Measurements from ENCODE around the gene OR8D4. TPM values are rescaled to one million over a fixed set of nuclear protein-coding genes. Genes with fewer than 3 reads are reported as not detected.

OR8D4 gene
- total and polyA plus RNA-seq, 2 donors (not counting 1 experiment from before 2014, with no cell fraction given): not detected

- H3K4me1 Mint-ChIP-seq: no peaks in the 10 kb centered on the region
- no peak overlapping the region for H3K9ac ChIP-seq (ENCODE audit: low read length)
- no peak overlapping the region for H2AFZ ChIP-seq (ENCODE audit: insufficient read depth, low read depth, low read length, poor library complexity, severe bottlenecking)
- no peak overlapping the region for H3K4me3 ChIP-seq (ENCODE audit: control extremely low read depth in 1 of 5, extremely low read depth in 1 of 5, insufficient read depth in 1 of 5, low read depth in 2 of 5, low read length in 4 of 5)
- no peak for DNase-seq
- H3K36me3 ChIP-seq (replicated peaks in 1 of 2; ENCODE audit: control extremely low read depth in 1 of 2, control insufficient read depth in 1 of 2, extremely low read depth in 1 of 2, insufficient read depth in 2 of 2, low read length in 1 of 2): no peaks in the 10 kb centered on the region
- no peaks in the 10 kb centered on the region for H3K9me3 Mint-ChIP-seq (ENCODE audit: insufficient read depth)
- H3K4me1 ChIP-seq (ENCODE audit: control insufficient read depth in 2 of 2, insufficient read depth in 2 of 2, low read length in 2 of 2): no peaks in the 10 kb centered on the region
- H3K4me2 ChIP-seq (replicated peaks; ENCODE audit: low read depth, low read length, poor library complexity, severe bottlenecking): no peak overlapping the region
- H3K27me3 Mint-ChIP-seq: peaks cover 9% of the 10 kb centered on the region
- H3K9me3 ChIP-seq (ENCODE audit: control extremely low read depth in 1 of 3, control insufficient read depth in 2 of 3, insufficient read depth in 1 of 3, low read length in 2 of 3): no peaks in the 10 kb centered on the region
- H3K4me3 Mint-ChIP-seq: no peak overlapping the region
- no peaks in the 10 kb centered on the region for H4K20me1 ChIP-seq (ENCODE audit: control insufficient read depth, insufficient read depth, low read length, poor library complexity, severe bottlenecking)
- no peak for ATAC-seq (ENCODE audit: low read depth)
- intact Hi-C loops (cut with micrococcal nuclease): no loop called here
- H3K79me2 ChIP-seq (ENCODE audit: control insufficient read depth, insufficient read depth, low read length): no peaks in the 10 kb centered on the region
- H3K27me3 ChIP-seq (replicated peaks in 1 of 4; ENCODE audit: control extremely low read depth in 1 of 4, control insufficient read depth in 3 of 4, insufficient read depth in 4 of 4, low read length in 3 of 4): no peaks in the 10 kb centered on the region
- WGBS (ENCODE audit: insufficient coverage): no CpG with 5 or more reads among the region's 2 CpGs
- no peak overlapping the region for H3K27ac Mint-ChIP-seq
- CTCF ChIA-PET: no interaction called here
- TF ChIP-seq CTCF (IDR thresholded peaks at IDR 0.05) (no peak), EZH2 (IDR thresholded peaks at IDR 0.05; ENCODE audit: borderline replicate concordance, insufficient read depth, low read depth, low read length, poor library complexity, severe bottlenecking) (no peak)
- POLR2A ChIA-PET: no interaction called here
- no peak overlapping the region for H3K27ac ChIP-seq (ENCODE audit: low read length in 2 of 2)
These were observed 2.0 kb downstream of the OR8D4 start for GRCh38 chr11:123903932-123904331.

- H3K79me2 ChIP-seq (ENCODE audit: control insufficient read depth, insufficient read depth, low read length): no peaks in the 10 kb centered on the region
- no peaks in the 10 kb centered on the region for H3K27me3 ChIP-seq (replicated peaks in 1 of 4; ENCODE audit: control extremely low read depth in 1 of 4, control insufficient read depth in 3 of 4, insufficient read depth in 4 of 4, low read length in 3 of 4)
- DNase-seq (no peak), ATAC-seq (ENCODE audit: low read depth) (no peak)
- ChIA-PET POLR2A (no interaction called here), CTCF (no interaction called here)
- no peak overlapping the region for H3K27ac ChIP-seq (ENCODE audit: low read length in 2 of 2)
- no peaks in the 10 kb centered on the region for H3K9me3 ChIP-seq (ENCODE audit: control extremely low read depth in 1 of 3, control insufficient read depth in 2 of 3, insufficient read depth in 1 of 3, low read length in 2 of 3)
- H3K4me3 ChIP-seq (ENCODE audit: control extremely low read depth in 1 of 5, extremely low read depth in 1 of 5, insufficient read depth in 1 of 5, low read depth in 2 of 5, low read length in 4 of 5): no peak overlapping the region
- intact Hi-C loops (cut with micrococcal nuclease): no loop called here
- no peak overlapping the region for H3K4me2 ChIP-seq (replicated peaks; ENCODE audit: low read depth, low read length, poor library complexity, severe bottlenecking)
- H4K20me1 ChIP-seq (ENCODE audit: control insufficient read depth, insufficient read depth, low read length, poor library complexity, severe bottlenecking): no peaks in the 10 kb centered on the region
- Mint-ChIP-seq H3K9me3 (ENCODE audit: insufficient read depth) (no peaks in the 10 kb centered on the region), H3K27ac (no peak overlapping the region), H3K4me1 (no peaks in the 10 kb centered on the region), H3K4me3 (no peak overlapping the region), H3K27me3 (peaks cover 10% of the 10 kb centered on the region)
- H3K36me3 ChIP-seq (replicated peaks in 1 of 2; ENCODE audit: control extremely low read depth in 1 of 2, control insufficient read depth in 1 of 2, extremely low read depth in 1 of 2, insufficient read depth in 2 of 2, low read length in 1 of 2): no peaks in the 10 kb centered on the region
- H3K4me1 ChIP-seq (ENCODE audit: control insufficient read depth in 2 of 2, insufficient read depth in 2 of 2, low read length in 2 of 2): no peaks in the 10 kb centered on the region
- WGBS (ENCODE audit: insufficient coverage): 77% methylated on average over 1 of the region's 3 CpGs
- no peak for TF ChIP-seq EZH2 (IDR thresholded peaks at IDR 0.05; ENCODE audit: borderline replicate concordance, insufficient read depth, low read depth, low read length, poor library complexity, severe bottlenecking)
- H3K9ac ChIP-seq (ENCODE audit: low read length): no peak overlapping the region
- H2AFZ ChIP-seq (ENCODE audit: insufficient read depth, low read depth, low read length, poor library complexity, severe bottlenecking): no peak overlapping the region
These were observed 3.0 kb downstream of the OR8D4 start for GRCh38 chr11:123904932-123905331.
